HepG2 (cell line): Measurements from ENCODE around the gene ANO9. TPM values are rescaled to one million over a fixed set of nuclear protein-coding genes. Genes with fewer than 3 reads are reported as not detected.

Experiments
- EZH2 ChIP-seq: conservative IDR thresholded peaks from 2 replicates; pipeline ENCODE4 v1.6.1; 2012; ENCODE audit warnings: mild to moderate bottlenecking, low read depth, low read length, moderate library complexity
- GATAD2A ChIP-seq: IDR thresholded peaks from 2 replicates; pipeline ENCODE4 v1.6.1; 2016
- HMGXB3 ChIP-seq: sonication (generic); formaldehyde crosslinking; IDR thresholded peaks from 2 replicates; pipeline ENCODE4 v1.4.0; 2020; ENCODE audit warnings: missing genetic modification reagents, borderline replicate concordance
- MAF1 ChIP-seq: sonication (generic); formaldehyde crosslinking; IDR thresholded peaks from 2 replicates; pipeline ENCODE4 v1.5.0; 2020; ENCODE audit warnings: missing genetic modification reagents, borderline replicate concordance
- NFAT5 ChIP-seq: sonication (generic); formaldehyde crosslinking; IDR thresholded peaks from 2 replicates; pipeline ENCODE4 v1.4.0; 2020; ENCODE audit warnings: missing genetic modification reagents
- POLR2G ChIP-seq: fragments of 200-400 bp; formaldehyde crosslinking; IDR thresholded peaks from 2 replicates; pipeline ENCODE4 v1.6.1; 2018; ENCODE audit warnings: mild to moderate bottlenecking, low read depth, low read length, moderate library complexity
- RORA ChIP-seq: sonication (generic); formaldehyde crosslinking; IDR thresholded peaks from 2 replicates; pipeline ENCODE4 v1.5.0; 2020; ENCODE audit warnings: mild to moderate bottlenecking, missing genetic modification reagents, moderate library complexity
- ZNF3 ChIP-seq: IDR thresholded peaks from 2 replicates; pipeline ENCODE4 v1.7.0; 2017; ENCODE audit warnings: inconsistent platforms
- ZNF333 ChIP-seq: sonication (generic); formaldehyde crosslinking; IDR thresholded peaks from 2 replicates; pipeline ENCODE4 v1.4.0; 2020; ENCODE audit warnings: mild to moderate bottlenecking, missing genetic modification reagents, borderline replicate concordance
- ZNF430 ChIP-seq: sonication (generic); formaldehyde crosslinking; IDR thresholded peaks from 2 replicates; pipeline ENCODE4 v1.9.0; 2021; ENCODE audit warnings: mild to moderate bottlenecking, missing genetic modification reagents
- ZNF883 ChIP-seq: sonication (generic); formaldehyde crosslinking; IDR thresholded peaks from 2 replicates; pipeline ENCODE4 v1.5.1; 2020; ENCODE audit warnings: mild to moderate bottlenecking, missing genetic modification reagents; ENCODE audit errors: not compliant biosample characterization
- polyA plus RNA-seq, 8 experiments: library from polyadenylated mRNA; depleted of rRNA in 3 of 8; stranded (reverse) in 7 of 8; unstranded in 1 of 8; fragments of >200 nt; fragmentation: Illumina TruSeq in 4 of 8; extraction: Trizol in 4 of 8; gene quantifications; 2 replicates each; pipeline versions ENCODE4 v1.2.1 to v1.2.3, GENCODE V29; 2011 to 2016; ENCODE audit warnings: low read depth in 4 of 8, missing spikeins in 1 of 8, mixed read lengths in 1 of 8; ENCODE audit not compliant: insufficient read depth in 1 of 8
- total RNA-seq, 5 experiments: library from RNA; depleted of rRNA; stranded (reverse); fragments of >200 nt; fragmentation: Illumina TruSeq; extraction: Trizol; gene quantifications; 2 replicates each; pipeline ENCODE4 v1.2.3, GENCODE V29; 2016; ENCODE audit warnings: low read depth in 1 of 5
- TF ChIP-seq, protein P1 (sequence below): sonication (generic); formaldehyde crosslinking; conservative IDR thresholded peaks from 2 replicates; pipeline ENCODE4 v1.4.0; 2020; ENCODE audit warnings: mild to moderate bottlenecking, missing genetic modification reagents, moderate library complexity
- TF ChIP-seq, protein P2 (sequence below): sonication (generic); formaldehyde crosslinking; IDR thresholded peaks from 2 replicates; pipeline ENCODE4 v1.5.0; 2020; ENCODE audit warnings: missing genetic modification reagents

The ANO9 gene
- total and polyA plus RNA-seq, 2 of the 13 experiments (the other 11 are each of a cell fraction or from before 2014, with no cell fraction given) = 8.9 to 14.3 TPM

- TF ChIP-seq, protein P1, sequence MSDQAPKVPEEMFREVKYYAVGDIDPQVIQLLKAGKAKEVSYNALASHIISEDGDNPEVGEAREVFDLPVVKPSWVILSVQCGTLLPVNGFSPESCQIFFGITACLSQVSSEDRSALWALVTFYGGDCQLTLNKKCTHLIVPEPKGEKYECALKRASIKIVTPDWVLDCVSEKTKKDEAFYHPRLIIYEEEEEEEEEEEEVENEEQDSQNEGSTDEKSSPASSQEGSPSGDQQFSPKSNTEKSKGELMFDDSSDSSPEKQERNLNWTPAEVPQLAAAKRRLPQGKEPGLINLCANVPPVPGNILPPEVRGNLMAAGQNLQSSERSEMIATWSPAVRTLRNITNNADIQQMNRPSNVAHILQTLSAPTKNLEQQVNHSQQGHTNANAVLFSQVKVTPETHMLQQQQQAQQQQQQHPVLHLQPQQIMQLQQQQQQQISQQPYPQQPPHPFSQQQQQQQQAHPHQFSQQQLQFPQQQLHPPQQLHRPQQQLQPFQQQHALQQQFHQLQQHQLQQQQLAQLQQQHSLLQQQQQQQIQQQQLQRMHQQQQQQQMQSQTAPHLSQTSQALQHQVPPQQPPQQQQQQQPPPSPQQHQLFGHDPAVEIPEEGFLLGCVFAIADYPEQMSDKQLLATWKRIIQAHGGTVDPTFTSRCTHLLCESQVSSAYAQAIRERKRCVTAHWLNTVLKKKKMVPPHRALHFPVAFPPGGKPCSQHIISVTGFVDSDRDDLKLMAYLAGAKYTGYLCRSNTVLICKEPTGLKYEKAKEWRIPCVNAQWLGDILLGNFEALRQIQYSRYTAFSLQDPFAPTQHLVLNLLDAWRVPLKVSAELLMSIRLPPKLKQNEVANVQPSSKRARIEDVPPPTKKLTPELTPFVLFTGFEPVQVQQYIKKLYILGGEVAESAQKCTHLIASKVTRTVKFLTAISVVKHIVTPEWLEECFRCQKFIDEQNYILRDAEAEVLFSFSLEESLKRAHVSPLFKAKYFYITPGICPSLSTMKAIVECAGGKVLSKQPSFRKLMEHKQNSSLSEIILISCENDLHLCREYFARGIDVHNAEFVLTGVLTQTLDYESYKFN (CRISPR knock-in tag) = peak; percentile 56
- TF ChIP-seq GATAD2A (peak; percentile 78; the same call in 1 of the 2 replicates), ZNF3 (CRISPR knock-in tag) (no peak), EZH2 (no peak), MAF1 (CRISPR knock-in tag) (0 out of 2 replicates have a peak, but pooled peaks have one; percentile 28), NFAT5 (CRISPR knock-in tag) (no peak), ZNF333 (CRISPR knock-in tag) (0 out of 2 replicates have a peak, but pooled peaks have one; percentile 51), ZNF430 (CRISPR knock-in tag) (peak; percentile 37; the same call in 1 of the 2 replicates), POLR2G (peak; percentile 83), ZNF883 (no peak), HMGXB3 (0 out of 2 replicates have a peak, but pooled peaks have one; percentile 33), RORA (CRISPR knock-in tag) (no peak)
- TF ChIP-seq, protein P2, sequence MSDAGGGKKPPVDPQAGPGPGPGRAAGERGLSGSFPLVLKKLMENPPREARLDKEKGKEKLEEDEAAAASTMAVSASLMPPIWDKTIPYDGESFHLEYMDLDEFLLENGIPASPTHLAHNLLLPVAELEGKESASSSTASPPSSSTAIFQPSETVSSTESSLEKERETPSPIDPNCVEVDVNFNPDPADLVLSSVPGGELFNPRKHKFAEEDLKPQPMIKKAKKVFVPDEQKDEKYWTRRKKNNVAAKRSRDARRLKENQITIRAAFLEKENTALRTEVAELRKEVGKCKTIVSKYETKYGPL (CRISPR knock-in tag) = peak; percentile 67; the same call in 1 of the 2 replicates
These were observed 28.1 kb upstream of the ANO9 start (continued) for GRCh38 chr11:469684-470560.
